LNCaP clone FGC (cell line): ENCODE measurements around the gene PARN.
"Not testable (repeated sequence)": the region's sequence is repeated elsewhere in the genome, so short reads cannot be mapped to it uniquely, and the experiment has no call there.

Source experiments
- DNase-seq: peaks from one replicate; pipeline ENCODE4 v3.0.0-alpha.2; 2011; ENCODE audit warnings: low read depth
- H3K4me3 ChIP-seq: 2 replicates; pipeline ENCODE4 v1.5.1; 2011; ENCODE audit warnings: mild to moderate bottlenecking, low read depth, low read length, control low read depth
- CTCF ChIP-seq: IDR thresholded peaks from 2 replicates; pipeline ENCODE4 v1.5.1; 2012; ENCODE audit warnings: mild to moderate bottlenecking; ENCODE audit not compliant: control insufficient read depth, insufficient read depth; ENCODE audit errors: extremely low read depth

Gene PARN

DNA sequence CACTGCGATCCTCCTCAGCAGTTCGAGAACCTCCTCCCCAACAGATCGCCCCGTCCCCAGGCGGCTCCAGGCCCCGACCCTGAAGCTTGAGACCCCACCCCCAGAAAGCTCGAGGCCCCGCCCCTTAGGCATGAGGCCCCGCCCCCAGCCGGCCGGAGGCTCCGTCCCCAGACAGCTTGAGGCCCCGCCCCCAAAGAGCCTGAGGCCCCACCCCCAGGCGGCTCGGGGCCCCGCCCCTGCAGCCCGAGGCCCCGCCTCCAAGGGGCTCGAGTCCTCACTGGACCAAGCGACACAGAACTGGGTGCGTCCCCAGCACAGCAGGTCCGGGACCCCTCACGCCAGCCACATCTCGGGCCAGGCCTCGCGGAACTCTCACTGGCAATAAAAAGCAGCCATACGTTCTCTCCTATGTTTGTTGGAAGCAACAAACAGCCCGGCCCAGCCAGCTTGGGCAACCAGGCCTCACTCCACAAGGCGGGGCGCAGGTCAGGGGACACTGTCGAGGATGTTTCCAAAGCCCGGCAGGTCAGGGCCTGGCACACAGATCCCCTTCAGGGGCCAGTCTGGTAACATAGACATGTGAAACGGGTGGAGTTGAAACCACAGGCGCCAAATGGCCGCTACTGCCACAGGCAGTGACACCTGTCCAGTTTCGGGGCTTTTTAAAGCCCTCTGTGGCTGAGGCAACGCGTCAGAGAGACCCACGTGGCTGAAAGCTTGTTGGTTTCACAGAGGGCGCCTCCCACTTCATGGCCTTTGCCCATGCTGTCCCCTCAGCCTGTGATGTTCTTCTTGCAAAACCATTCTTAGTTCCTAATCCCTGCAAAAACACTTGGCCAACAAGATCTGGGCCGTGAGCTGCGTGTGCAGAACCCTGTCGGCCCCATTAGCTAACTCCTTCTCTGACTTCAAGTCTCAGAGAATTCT is 224.2 kb downstream of the PARN start:
- no peak for DNase-seq
- TF ChIP-seq CTCF = no peak
- H3K4me3 ChIP-seq = no peak overlapping the region

GRCh38 chr16:14403001-14403389 is 227.1 kb downstream of the PARN start:
- H3K4me3 ChIP-seq, DNase-seq: not testable (repeated sequence)

DNA sequence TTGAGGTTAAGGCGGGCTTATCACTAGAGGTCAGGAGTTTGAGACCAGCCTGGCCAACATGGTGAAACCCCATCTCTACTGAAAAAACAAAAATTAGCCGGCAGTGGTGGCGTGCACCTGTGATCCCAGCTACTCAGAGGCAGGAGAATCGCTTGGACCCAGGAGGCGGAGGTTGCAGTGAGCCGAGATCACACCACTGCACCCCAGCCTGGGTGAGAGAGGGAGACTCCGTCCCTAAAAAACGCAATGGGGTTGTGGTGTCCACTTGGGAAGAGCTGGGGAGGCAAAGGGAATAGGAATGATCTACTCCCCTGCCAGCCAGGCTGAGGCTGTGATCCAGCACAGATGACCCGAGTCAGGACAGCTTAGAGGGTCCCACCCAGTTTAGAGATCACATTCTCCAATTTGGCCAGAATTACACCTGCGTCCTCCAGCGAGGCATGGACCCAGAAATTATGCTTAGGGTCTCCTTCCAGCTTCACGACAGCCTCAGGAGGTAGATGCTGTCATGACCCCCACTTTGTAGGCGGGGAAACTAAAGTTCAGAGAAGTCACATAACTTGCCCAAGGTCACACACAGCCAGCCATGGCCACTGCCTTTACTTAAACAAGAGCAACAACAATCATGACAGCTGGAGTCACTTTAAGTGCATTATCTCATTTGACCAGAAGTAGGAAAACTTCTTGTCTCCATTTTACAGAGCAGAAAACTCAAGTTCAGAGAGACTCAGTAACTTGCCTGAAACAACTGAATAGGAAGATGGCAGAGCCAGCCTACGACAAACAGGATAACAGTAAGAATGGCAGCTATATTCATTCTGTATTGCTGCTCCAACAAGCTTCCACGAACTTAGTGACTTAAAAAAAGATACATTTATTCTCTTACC is 227.7 kb downstream of the PARN start:
- DNase-seq, H3K4me3 ChIP-seq: not testable (repeated sequence)

- DNase-seq, H3K4me3 ChIP-seq: not testable (repeated sequence)
Measured at GRCh38 chr16:14401711-14402061, 228.4 kb downstream of the PARN start.

DNA sequence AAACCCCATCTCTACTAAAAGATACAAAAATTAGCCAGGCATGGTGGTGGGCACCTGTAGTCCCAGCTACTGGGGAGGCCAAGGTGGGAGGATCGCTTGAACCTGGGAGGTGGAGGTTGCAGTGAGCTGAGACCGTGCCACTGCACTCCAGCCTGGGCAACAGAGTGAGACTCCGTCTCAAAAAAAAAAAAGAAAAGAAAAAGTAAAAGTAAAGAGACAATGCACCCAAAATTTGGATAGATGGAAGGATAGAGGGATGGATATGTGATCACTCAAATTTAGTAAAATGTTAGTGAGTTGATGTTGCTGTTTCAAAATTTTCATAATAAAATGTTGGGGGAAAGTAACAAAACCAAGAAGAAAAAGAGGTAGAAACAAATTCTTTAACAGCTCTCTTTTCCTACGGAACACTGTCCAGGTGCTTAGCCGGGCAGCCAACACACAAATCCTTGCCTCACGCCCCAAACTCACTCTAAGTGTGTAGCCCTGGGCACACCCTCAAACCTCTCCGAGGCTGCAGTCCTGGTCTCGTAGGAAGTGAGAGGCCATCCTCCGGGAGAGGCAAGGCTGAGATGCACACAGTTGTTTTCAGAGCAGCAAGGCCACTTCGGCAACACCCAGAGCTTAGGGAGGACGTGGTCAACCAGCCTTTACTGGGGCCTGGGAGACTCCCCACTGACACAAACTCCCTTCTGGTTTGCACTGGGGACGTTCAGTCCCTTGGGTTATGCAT is 228.9 kb downstream of the PARN start:
- DNase-seq, H3K4me3 ChIP-seq: not testable (repeated sequence)

- no peak for TF ChIP-seq CTCF
- H3K4me3 ChIP-seq = no peak overlapping the region
- DNase-seq = no peak
Measured at GRCh38 chr16:14400285-14400977, 229.6 kb downstream of the PARN start.

- DNase-seq = no peak
- TF ChIP-seq CTCF = no peak
- H3K4me3 ChIP-seq = no peak overlapping the region
Measured at GRCh38 chr16:14399378-14400284, 230.4 kb downstream of the PARN start.

DNA sequence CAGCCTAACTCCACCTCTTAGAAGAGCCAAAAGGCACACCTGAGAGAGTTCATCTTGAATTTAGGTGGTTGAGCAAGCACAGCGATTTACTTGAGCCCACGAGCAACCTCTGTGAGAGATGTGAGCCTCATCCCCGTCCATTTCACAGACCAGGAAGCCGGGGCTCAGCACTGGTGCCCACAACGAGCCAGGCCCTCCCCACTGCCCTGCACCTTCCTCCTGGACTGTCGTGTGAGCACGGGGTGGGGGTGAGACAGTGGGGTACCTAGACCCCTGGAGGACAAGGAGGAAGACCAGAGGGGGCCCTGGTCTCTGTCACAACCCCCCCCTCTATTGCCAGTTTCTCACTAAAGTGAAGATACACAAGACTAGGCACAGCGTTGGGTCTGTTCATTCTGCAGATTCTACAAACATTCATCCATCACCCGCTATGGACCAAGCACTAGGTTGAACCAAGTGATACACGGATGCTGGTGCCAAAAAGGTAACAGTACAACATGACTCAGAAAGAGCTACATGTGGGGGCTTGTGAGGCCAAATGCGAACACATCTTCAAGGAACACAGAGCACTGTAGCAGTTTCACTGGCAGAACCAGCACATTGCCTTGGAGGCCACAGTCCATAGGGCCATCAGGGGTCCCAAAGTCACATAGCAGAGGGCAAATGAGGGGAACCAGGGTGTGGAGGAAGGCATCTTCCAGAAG is 231.9 kb downstream of the PARN start:
- TF ChIP-seq CTCF = no peak
- no peak overlapping the region for H3K4me3 ChIP-seq
- DNase-seq = no peak

DNA sequence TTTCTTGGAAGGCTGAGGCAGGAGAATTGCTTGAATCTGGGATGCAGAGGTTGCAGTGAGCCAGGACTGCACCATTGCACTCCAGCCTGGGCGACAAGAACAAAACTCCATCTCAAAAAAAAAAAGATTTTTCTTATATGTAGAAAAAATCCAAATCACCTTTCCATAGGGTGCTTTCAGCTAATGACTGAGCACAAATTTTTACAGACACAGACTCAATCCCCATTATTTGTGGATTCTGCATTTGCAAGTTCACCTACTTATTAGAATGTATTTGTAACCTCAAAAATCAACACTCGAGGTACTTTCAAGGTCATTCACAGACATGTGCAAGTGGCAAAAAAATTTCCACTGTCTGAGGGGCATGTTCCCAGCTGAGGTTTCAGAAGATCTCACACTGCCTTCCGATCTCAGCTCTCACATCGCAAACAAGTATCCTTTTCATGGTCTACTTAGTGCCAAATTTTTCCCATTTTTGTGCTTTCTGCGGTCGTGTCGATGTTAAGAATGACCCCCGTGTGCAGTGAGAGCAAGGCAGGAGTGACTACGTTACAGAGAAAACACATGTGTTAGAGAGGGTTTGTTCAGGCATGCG is 234.3 kb downstream of the PARN start:
- H3K4me3 ChIP-seq, DNase-seq: not testable (repeated sequence)
